HG03432 (cell line): ENCODE measurements around the gene DUSP28.
"Not testable (repeated sequence)": the region's sequence is repeated elsewhere in the genome, so short reads cannot be mapped to it uniquely, and the experiment has no call there.

Experiments
- ATAC-seq: cut with Tn5 transposase; IDR thresholded peaks from one replicate; pipeline ENCODE4 v1.9.1; 2021; ENCODE audit warnings: mild to moderate bottlenecking, moderate library complexity; ENCODE audit not compliant: unreplicated experiment

DUSP28 gene

DNA sequence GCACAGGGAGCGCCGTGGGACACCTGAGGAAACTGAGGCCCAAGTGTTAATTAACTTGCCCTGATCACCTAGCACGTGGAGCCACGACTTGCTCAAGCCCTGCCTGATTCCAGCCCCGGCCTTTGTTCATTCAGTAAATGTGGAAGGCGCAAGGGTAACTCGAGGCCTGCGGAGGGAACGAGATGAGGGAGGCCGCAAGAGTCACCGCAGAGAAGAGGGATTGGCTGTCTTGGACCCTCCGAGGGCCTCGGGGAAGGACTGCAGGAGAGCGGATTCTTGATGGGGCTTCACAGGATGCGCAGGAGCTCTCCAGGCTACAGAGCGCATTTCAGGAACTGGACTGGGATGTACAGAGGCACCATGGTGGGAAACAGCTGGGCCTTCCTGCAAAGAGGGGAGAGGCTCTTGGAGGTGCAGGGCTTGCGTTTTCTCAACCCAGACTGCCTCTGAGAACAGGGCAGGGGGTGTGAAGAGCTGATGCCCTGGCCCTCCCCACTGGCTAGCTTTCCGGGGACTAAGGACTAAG, 1.9 kb upstream of the DUSP28 start:
- ATAC-seq = no peak

DNA sequence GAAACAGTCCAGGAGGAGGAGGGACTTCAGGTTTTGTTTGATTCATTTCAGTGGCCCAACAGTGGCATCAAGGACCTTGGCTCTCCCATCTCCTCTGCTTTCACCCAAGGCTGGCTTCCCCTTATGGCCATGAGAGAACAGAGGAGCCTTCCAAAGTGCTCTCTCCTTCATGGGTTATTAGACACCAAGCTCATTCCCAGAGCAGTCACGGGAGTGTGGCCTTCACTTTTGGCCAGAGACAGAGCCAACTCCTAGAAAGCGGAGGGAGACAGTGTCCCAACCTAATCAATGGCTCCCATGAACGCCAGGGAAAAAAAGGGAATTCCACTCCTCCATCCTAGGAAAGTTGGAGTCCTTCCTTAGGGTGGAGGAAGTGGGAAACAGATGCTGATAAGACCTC, 871 bp upstream of the DUSP28 start:
- no peak for ATAC-seq

GRCh38 chr2:240560480-240561324, 545 bp downstream of the DUSP28 start:
- peak; percentile 59 for ATAC-seq

- peak; percentile 0 for ATAC-seq
Measured at GRCh38 chr2:240561325-240561971, 1.3 kb downstream of the DUSP28 start.

- ATAC-seq = not testable (repeated sequence)
Measured at GRCh38 chr2:240563231-240563630, 3.1 kb downstream of the DUSP28 start.

DNA sequence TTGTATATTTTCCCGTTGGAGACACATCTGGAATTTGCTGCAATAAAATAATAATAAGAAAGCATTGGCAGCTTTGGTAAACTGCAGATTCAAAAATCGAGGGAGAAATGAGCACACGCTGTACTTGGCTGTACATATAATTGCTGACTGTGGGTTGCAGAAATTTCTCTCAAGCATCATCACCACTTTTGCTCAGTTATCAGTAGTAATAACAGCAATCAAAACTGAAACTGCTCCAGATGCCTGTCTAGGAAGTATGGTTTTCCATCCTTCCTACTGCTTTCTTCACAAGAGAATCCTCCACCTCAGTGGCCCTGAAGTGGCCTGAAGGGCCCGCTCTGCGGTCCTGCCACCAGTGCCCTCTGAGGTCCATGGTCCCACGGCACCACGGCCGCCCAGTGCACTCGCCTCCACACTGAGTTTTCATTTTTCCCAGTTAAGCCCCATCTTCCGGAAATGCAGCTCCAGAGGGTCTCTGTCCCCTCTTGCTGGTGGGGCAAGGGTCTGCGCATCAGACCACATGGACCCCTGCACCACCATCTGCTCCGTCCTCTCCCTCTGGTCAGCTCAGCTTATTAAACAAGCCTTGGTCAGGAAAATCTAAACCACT, 3.9 kb downstream of the DUSP28 start:
- no peak for ATAC-seq

GRCh38 chr2:240564561-240565332, 4.6 kb downstream of the DUSP28 start:
- ATAC-seq = no peak

GRCh38 chr2:240565333-240566202, 5.4 kb downstream of the DUSP28 start:
- peak; percentile 36 for ATAC-seq

DNA sequence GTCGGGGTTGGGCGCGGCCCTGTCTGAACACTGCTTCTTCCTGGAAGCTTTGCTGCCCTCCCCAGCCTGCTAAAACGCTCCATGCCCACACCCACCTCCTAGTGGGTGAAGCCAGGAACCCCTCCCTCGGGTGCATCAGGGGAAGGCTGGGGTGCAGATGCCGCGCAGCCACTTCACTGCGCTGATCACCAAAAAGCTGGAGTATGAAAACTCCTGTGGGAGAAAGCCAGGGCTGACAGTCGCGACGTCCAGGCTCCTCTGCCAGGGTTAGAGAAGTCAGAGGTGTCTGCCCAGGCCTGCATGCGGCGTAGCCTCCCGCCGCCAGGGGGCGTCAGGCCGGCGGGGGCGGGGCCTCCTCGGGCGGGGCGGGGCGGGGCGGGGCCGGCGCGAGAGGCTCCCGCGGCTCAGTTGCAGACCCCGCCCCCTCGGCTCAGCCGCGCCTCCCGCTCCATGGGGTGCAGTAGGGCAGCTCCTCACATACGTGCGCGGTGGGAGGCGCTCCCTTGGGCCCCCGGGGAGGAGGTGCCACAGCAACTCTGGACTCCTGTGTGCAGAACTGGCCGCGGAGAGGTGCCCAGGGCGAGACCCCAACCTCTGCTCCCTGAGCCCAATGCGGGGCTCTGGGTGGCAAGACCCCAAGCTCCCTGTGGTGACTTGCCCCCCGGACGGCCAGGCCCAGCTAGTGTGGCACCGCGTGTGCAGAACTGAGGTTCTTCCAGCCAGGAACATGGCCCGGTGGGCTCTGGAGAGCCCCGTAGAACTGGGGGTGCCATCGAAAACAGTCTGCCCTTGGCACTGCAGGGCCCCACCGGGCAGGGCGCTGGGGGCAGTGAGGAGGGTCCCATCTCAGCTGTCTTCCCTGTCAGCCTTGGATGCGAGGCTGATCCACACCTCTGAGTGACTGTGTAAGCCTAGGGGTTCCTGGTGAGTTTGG, 6.3 kb downstream of the DUSP28 start:
- ATAC-seq = peak; percentile 51

GRCh38 chr2:240567137-240567871, 7.1 kb downstream of the DUSP28 start:
- ATAC-seq = no peak

DNA sequence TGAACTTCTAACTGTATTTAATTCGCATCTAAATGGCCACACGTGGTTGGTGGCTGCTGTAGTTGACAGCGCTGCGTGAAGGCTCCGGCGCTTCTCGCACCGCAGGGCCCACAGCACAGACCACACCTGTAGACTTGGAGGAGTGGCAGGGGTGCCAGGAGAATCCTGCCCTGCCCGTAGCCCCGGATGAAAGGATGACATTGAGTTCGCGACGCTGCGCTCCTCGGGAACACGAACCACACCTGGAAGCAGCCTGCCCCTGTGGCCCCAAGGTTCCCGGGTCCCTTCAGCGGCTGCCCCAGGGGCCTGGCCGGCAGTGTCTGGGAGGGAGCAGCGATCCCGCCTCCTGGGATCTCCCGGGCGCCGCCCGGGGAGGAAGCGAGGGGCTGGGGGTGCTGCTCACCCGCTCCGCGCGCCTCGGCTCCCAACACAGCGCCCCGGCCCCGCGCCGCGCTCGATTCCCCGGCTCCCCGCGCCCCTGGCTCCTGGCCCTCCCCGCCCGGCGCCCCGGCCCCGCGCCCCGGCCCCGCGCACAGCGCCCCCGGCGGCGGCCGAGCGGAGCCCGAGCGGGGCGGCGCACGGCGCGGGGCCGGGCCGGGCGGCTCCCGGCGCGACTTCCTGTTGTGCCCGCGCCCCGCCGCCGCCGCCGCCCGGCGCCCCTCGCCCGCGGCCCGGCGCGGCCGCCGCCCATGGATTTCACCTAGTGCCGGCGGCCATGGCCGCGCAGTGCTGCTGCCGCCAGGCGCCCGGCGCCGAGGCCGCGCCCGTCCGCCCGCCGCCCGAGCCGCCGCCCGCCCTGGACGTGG, 7.9 kb downstream of the DUSP28 start, which contains the start of gene RNPEPL1:
Gene RNPEPL1 (plus strand): TSS at position 613 of the 806 bp plus-strand sequence. CDS start 103 bp downstream, at position 716.
- ATAC-seq = peak; percentile 38

- ATAC-seq = peak; percentile 23
Measured at GRCh38 chr2:240568678-240569522, 8.7 kb downstream of the DUSP28 start.

GRCh38 chr2:240569523-240569997, 9.4 kb downstream of the DUSP28 start:
- ATAC-seq = no peak

DNA sequence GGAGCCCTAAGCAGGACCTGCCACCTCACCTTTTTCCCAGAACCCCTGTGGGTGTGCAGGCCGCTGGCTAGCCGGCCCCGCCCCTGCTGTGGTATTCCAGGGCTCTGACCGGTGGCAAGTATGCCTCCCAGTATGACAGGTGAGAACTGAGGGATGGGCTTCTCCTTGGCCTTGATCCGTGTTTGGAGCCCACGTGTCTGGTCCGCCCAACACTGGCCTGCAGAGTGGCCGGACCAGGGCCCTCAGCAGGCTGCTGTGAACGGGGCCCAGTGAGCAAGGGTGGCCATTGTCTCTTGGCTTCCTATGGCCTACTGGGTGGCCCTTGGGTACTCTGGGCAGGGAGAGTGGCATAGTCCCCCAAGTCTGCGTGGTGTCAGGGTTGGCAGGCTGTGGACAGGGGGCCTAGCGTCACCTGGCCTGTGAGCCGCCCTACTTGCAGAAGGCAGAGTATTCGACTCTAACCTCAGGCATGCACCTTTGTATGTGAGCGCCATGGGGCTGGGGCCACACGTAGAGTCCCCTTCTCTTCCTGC, 9.9 kb downstream of the DUSP28 start:
- no peak for ATAC-seq

DNA sequence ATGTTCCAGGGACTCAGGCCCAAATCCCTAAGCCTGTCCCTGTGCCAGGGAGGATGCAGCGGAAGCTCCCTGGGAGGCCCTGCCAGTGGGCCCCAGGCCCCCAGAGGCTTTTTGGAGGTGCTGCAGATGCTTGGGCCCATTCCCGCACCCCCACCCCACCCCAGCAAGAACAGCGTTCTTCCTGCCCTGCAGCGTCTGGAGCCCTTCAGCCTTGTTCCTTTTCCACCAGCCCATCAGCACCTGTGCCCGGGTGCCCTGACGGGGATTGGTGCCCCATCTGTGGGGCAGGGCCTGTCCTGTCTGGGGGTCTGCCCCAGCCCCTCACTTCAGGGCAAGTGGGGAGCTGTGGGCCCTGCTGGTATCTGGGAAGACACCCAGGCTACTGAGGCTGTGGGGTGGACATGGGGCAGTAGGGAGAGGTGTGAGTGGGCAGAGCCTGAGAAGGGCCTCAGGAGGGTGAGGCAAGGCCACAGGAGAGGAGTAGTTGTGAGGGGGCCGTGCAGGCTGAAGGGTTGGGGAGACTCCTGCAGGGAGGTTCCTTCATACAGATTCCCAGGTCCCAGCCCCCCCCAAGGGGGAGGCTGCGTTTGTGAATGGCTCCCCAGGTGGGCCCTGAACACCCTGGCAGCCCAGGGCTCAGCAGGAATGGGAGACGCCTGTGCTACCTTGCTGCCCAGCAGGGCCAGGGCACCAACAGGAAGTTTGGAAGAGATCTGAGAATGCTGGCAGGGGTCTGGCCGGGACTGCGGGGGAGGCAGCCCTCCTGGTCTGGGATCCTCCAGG, 10.6 kb downstream of the DUSP28 start:
- ATAC-seq = no peak
